Neutrophil (primary cell): ENCODE measurements around the gene YTHDC1.
"Not testable (repeated sequence)": the region's sequence is repeated elsewhere in the genome, so short reads cannot be mapped to it uniquely, and the experiment has no call there.

Experiments
- H3K27ac ChIP-seq: fragments of 200-600 bp; sonication (generic); 2 replicates; pipeline ENCODE4 v1.5.1; 2016; ENCODE audit warnings: mild to moderate bottlenecking, moderate library complexity
- H3K27me3 ChIP-seq: fragments of 200-600 bp; sonication (generic); 2 replicates; pipeline ENCODE4 v1.6.0; 2016; ENCODE audit warnings: mild to moderate bottlenecking
- H3K36me3 ChIP-seq: fragments of 200-600 bp; sonication (generic); 2 replicates; pipeline ENCODE4 v1.5.1; 2017
- H3K4me1 ChIP-seq, 2 experiments: fragments of 200-600 bp in 1 of 2; sonication (generic) in 1 of 2; 1 replicate in 1 of 2; 2 replicates in 1 of 2; pipeline versions ENCODE4 v1.5.1 to v1.6.1; 2013 to 2016; ENCODE audit warnings: low read depth in 1 of 2, low read length in 1 of 2, mild to moderate bottlenecking in 1 of 2, moderate library complexity in 1 of 2; ENCODE audit not compliant: control insufficient read depth in 1 of 2, insufficient read depth in 1 of 2
- H3K4me3 ChIP-seq, 2 experiments: fragments of 200-600 bp in 1 of 2; sonication (generic) in 1 of 2; 1 replicate in 1 of 2; 2 replicates in 1 of 2; pipeline ENCODE4 v1.5.1; 2013 to 2016; ENCODE audit warnings: low read depth in 1 of 2, low read length in 1 of 2, mild to moderate bottlenecking in 1 of 2, moderate library complexity in 1 of 2
- H3K9me3 ChIP-seq: fragments of 200-600 bp; sonication (generic); 2 replicates; pipeline ENCODE4 v1.5.1; 2016
- TF ChIP-seq, protein P1 (sequence below): fragments of 200-600 bp; sonication (generic); IDR thresholded peaks from 2 replicates; pipeline ENCODE4 v1.5.1; 2016; ENCODE audit warnings: antibody characterized with exemption

Gene YTHDC1

DNA sequence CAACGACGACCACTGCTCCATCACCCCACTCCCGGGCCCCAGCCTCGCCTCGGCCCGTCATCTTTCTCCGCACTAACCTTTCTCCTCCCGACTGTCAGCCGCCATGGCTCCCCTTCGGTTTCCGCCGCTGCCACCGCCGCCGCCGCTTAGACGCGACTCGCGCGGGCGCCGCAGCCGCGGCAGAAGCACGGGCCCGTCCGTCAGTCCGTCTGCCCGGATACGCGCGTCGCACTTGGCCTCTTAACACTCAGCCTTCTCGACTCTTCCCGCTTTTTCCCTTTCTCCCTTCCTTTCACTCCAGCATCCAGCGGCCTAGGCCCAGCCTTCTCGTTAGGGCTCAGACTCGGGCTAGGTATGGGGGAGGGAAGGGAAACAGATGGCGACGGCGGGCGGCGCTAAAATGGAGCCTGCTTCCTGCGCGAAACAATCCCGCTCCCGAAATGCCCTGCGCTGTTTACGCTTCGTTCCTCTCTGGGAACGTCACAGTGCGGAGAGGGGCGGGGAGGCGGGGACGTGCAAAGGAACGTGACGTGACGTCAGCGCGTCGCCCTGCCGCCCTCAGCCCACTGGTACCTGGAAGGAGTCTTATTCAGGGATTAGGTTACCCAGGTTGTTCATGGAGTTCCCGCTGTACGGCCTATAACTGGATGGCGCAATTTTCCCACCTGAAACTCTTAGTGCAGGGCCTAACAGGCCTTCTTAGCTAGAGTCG lies at the start of gene YTHDC1:
YTHDC1 (minus strand) TSS at position 442 of the 712 bp plus-strand sequence; CDS start at position 105, 337 bp downstream.
- Histone ChIP-seq H3K36me3 (no peaks in the 10 kb centered on the region), H3K4me1 (peaks cover 24 to 33% of the 10 kb centered on the region in 2 experiments), H3K4me3 (peak within 1 kb of the TSS; percentile 91 to 96), H3K27me3 (peaks cover 19% of the 10 kb centered on the region), H3K27ac (peak within 1 kb of the TSS; percentile 98), H3K9me3 (no peaks in the 10 kb centered on the region)
- TF ChIP-seq, protein P1, sequence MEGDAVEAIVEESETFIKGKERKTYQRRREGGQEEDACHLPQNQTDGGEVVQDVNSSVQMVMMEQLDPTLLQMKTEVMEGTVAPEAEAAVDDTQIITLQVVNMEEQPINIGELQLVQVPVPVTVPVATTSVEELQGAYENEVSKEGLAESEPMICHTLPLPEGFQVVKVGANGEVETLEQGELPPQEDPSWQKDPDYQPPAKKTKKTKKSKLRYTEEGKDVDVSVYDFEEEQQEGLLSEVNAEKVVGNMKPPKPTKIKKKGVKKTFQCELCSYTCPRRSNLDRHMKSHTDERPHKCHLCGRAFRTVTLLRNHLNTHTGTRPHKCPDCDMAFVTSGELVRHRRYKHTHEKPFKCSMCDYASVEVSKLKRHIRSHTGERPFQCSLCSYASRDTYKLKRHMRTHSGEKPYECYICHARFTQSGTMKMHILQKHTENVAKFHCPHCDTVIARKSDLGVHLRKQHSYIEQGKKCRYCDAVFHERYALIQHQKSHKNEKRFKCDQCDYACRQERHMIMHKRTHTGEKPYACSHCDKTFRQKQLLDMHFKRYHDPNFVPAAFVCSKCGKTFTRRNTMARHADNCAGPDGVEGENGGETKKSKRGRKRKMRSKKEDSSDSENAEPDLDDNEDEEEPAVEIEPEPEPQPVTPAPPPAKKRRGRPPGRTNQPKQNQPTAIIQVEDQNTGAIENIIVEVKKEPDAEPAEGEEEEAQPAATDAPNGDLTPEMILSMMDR: no peak

DNA sequence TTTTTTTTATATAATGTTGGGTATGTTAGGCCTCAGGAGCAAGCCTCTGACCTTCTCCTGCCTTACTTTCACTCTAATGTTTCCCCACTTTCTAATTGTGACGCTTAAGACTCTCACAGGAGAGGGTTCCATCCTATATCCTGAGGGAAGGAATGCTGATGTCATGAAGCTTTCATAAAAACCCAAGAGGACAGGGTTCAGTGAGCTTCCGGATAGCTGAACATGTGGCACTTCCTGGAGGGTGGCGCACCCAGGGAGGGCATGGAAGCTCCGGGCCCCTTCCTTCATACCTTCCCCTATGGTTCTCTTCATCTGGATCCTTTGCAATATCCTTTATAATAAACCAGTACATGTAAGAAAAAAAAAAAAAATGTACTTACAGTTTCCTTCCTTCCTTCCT lies 49.4 kb upstream of the YTHDC1 start:
- no peak overlapping the region for H3K27ac ChIP-seq
- no peaks in the 10 kb centered on the region for H3K27me3 ChIP-seq
- H3K9me3 ChIP-seq: no peaks in the 10 kb centered on the region
- H3K4me3 ChIP-seq: no peak overlapping the region
- H3K4me1 ChIP-seq: no peaks in the 10 kb centered on the region
- TF ChIP-seq, protein P1: no peak
- no peaks in the 10 kb centered on the region for H3K36me3 ChIP-seq

DNA sequence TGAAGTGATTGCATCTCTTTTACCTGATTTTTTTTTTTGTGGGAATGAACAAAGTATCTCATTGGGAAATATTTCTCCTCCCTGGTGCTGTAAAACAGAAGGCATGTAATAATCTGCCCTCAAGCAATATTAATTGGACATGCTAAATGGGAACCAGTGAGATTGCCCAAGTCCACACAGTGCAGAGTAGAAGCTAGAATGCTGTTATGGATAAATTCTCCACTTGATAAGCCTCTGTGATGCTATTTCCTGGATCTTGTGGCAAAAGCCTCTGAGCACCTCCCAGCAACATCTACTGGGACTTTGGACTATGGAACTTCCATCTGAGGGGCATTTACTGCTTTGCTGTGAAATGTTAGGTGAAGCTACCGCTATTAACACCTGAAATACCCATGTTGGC lies 46.9 kb upstream of the YTHDC1 start:
- Histone ChIP-seq H3K27ac (no peak overlapping the region), H3K4me3 (no peak overlapping the region), H3K4me1 (no peaks in the 10 kb centered on the region), H3K27me3 (no peaks in the 10 kb centered on the region), H3K9me3 (no peaks in the 10 kb centered on the region), H3K36me3 (no peaks in the 10 kb centered on the region)
- TF ChIP-seq, protein P1: no peak

DNA sequence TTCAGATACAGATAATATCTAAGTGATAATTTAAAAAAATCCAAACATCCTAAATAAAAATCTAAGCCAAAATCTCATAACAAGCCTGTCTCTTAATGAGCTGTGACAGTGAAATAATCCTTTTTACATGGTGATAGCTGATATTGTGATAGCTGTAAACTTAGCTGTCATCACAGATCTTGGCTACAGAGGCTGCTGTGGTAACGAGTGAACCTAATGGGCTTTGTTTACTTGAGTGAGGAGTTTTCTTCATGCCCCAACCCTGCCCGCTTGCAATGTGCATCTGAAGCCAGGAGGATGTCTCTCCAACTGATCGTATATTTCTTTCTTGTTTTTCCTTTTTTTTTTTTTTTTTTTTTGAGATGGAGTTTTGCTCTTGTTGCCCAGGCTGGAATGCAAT lies 41.5 kb upstream of the YTHDC1 start:
- Histone ChIP-seq H3K4me1 (no peaks in the 10 kb centered on the region), H3K4me3 (no peak overlapping the region), H3K27ac (no peak overlapping the region), H3K36me3 (no peaks in the 10 kb centered on the region), H3K27me3 (no peaks in the 10 kb centered on the region), H3K9me3 (no peaks in the 10 kb centered on the region)
- TF ChIP-seq, protein P1: no peak

DNA sequence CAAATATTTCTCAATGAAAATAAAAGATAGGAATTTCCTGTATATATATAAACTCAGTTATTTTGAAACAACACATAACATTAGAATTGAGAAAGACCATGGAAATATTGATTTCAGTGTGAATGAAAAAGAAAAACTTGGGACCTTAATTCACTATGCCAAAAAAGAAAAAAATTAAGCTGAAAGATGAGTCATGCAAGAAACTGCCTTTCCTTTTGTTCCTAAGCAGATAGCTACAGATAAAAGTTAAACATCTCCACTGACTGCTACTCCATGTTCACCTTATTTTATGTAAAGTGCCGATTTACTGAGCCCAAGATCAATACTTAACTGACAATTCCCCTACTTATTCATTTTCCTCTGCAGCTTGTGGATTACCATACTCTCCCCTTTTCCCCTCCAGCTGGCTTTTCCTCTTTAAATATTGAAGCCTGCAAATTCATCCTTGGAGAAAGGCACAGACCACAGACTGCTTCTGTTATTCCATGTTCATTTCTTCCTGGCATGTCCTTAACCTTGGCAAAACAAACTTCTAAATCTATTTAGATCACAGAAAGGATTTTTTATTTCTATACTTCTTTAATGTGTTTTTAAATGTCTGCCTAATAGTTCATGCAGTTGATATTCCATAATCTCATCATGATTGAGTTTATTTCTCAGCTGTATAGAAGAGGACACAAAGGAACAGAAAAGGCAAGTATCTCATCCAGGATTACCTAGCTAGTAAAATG lies 40.5 kb upstream of the YTHDC1 start:
- Histone ChIP-seq H3K27me3 (no peaks in the 10 kb centered on the region), H3K36me3 (no peaks in the 10 kb centered on the region), H3K4me1 (no peaks in the 10 kb centered on the region), H3K27ac (no peak overlapping the region), H3K4me3 (no peak overlapping the region), H3K9me3 (no peaks in the 10 kb centered on the region)
- TF ChIP-seq, protein P1: no peak

DNA sequence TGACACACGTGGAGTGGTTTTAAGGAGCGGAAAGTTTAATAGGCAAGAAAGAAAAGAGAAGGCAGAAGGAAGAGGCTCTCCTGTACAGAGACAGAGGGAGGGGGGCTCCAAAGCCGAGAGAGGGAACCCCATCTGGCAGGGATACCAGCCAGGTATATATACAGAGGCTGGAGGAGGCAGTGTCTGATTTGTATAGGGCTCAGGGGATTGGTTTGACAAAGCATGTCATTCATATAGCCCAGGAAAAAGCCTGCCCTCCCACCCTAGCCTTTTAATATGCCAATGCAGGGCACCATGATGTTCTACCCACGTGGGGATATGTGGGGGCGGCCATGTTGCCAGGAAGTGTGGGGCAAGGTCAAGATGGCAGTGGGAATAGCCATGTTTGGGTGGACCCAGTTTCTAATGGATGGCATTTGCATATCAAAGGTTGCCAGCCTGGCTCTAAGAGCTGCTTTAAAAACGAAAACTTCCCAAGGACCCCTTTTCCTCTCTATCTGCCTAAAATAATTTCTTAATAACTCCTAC lies 39.6 kb upstream of the YTHDC1 start:
- H3K4me1 ChIP-seq, H3K27ac ChIP-seq, H3K9me3 ChIP-seq, H3K27me3 ChIP-seq, H3K36me3 ChIP-seq, H3K4me3 ChIP-seq: not testable (repeated sequence)
